ENCODE data around the gene SLC6A7. TPM values are rescaled to one million over a fixed set of nuclear protein-coding genes. Genes with fewer than 3 reads are reported as not detected.

Gene SLC6A7
- total and polyA plus RNA-seq, 2 donors from 2014 or later = not detected

DNA sequence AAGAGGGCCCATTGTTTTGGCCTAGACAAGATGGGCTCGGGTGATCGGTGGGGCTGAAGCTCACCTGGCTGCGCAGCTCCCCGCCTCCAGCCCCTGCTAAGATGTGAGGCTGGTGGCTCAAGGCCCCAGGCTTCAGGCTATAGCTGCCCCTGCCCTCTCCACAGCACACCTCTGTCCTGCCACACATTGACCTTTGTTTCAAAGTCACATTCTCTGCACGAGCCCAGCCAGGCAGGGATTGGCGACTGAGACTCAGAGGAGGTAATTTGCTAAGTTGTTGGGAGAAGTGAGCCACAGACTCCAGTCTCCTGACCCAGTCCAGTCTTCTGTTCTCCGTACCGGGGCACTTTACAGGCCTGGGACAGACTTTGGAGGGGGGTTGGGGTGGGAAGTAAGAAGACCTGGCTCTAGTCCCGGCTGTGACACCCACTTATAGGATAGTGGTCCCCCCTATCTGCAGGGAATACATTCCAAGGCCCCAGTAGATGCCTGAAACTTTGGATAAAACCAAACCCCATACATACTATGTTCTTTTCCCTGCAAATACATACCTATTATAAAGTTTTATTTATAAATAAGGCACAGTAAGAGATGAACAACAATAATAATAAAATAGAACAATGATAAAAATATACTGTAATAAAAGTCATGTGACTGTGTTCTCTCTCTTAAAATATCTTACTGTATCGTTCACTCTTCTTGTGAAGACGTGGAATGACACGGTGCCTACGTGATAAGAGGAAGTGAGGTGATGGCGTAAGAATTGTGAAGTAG lies 47.5 kb upstream of the SLC6A7 start:
- H3K4me1 ChIP-seq (ENCODE audit: control insufficient read depth in 2 of 3, insufficient read depth in 2 of 3, low read depth in 1 of 3, low read length in 3 of 3) = peaks cover 19 to 45% (median 39%) of the 10 kb centered on the region in 3 donors
- DNase-seq (no peak), FAIRE-seq (no peak)
- H3K9me3 ChIP-seq (ENCODE audit: control insufficient read depth in 2 of 3, insufficient read depth in 1 of 3, low read length in 3 of 3) = no peaks in the 10 kb centered on the region
- H3K9ac ChIP-seq (ENCODE audit: low read length in 3 of 3) = peak overlapping the region in 1 of 3 donors; percentile 19
- H3K27me3 ChIP-seq (ENCODE audit: control insufficient read depth, insufficient read depth, low read length) = no peaks in the 10 kb centered on the region
- intact Hi-C loops (cut with DNase I) = no loop called here
- no peaks in the 10 kb centered on the region for H3K36me3 ChIP-seq (ENCODE audit: control insufficient read depth in 2 of 3, insufficient read depth in 3 of 3, low read length in 3 of 3)
- TF ChIP-seq, protein P1, sequence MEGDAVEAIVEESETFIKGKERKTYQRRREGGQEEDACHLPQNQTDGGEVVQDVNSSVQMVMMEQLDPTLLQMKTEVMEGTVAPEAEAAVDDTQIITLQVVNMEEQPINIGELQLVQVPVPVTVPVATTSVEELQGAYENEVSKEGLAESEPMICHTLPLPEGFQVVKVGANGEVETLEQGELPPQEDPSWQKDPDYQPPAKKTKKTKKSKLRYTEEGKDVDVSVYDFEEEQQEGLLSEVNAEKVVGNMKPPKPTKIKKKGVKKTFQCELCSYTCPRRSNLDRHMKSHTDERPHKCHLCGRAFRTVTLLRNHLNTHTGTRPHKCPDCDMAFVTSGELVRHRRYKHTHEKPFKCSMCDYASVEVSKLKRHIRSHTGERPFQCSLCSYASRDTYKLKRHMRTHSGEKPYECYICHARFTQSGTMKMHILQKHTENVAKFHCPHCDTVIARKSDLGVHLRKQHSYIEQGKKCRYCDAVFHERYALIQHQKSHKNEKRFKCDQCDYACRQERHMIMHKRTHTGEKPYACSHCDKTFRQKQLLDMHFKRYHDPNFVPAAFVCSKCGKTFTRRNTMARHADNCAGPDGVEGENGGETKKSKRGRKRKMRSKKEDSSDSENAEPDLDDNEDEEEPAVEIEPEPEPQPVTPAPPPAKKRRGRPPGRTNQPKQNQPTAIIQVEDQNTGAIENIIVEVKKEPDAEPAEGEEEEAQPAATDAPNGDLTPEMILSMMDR (IDR thresholded peaks at IDR 0.05; ENCODE audit: borderline replicate concordance, extremely low read depth, insufficient read depth) = no peak
- peak overlapping the region; percentile 80 to 85 for H3K27ac ChIP-seq (ENCODE audit: low read depth in 2 of 2, low read length in 2 of 2)
- no peak overlapping the region for H3K4me3 ChIP-seq (ENCODE audit: low read length in 3 of 3)

DNA sequence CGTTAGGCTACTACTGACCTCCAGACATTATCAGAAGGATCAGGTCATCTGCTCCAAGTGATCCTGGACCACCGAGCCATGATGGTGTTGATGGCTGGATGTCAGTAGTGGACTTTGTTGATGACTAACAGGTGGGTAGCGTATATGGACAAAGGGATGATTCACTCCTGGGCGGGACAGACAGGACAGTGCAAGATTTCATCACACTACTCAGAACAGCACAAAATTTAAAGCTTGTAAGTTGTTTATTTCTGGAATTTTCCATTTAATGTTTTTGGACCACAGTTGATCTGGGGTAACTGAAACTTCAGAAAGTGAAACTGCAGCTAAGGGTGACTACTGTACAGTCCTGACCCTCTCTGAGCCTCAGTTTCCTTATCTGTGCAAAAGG lies 46.9 kb upstream of the SLC6A7 start:
- Histone ChIP-seq H3K27me3 (ENCODE audit: control insufficient read depth, insufficient read depth, low read length) (no peaks in the 10 kb centered on the region), H3K36me3 (ENCODE audit: control insufficient read depth in 2 of 3, insufficient read depth in 3 of 3, low read length in 3 of 3) (no peaks in the 10 kb centered on the region), H3K4me3 (ENCODE audit: low read length in 3 of 3) (no peak overlapping the region), H3K9ac (ENCODE audit: low read length in 3 of 3) (no peak overlapping the region), H3K9me3 (ENCODE audit: control insufficient read depth in 2 of 3, insufficient read depth in 1 of 3, low read length in 3 of 3) (no peaks in the 10 kb centered on the region), H3K4me1 (ENCODE audit: control insufficient read depth in 2 of 3, insufficient read depth in 2 of 3, low read depth in 1 of 3, low read length in 3 of 3) (peaks cover 16 to 43% (median 38%) of the 10 kb centered on the region in 3 donors), H3K27ac (ENCODE audit: low read depth in 2 of 2, low read length in 2 of 2) (peak overlapping the region; percentile 80 to 85)
- TF ChIP-seq, protein P1 (IDR thresholded peaks at IDR 0.05; ENCODE audit: borderline replicate concordance, extremely low read depth, insufficient read depth) = no peak
- FAIRE-seq = no peak
- DNase-seq = no peak
- intact Hi-C loops (cut with DNase I) = no loop called here

DNA sequence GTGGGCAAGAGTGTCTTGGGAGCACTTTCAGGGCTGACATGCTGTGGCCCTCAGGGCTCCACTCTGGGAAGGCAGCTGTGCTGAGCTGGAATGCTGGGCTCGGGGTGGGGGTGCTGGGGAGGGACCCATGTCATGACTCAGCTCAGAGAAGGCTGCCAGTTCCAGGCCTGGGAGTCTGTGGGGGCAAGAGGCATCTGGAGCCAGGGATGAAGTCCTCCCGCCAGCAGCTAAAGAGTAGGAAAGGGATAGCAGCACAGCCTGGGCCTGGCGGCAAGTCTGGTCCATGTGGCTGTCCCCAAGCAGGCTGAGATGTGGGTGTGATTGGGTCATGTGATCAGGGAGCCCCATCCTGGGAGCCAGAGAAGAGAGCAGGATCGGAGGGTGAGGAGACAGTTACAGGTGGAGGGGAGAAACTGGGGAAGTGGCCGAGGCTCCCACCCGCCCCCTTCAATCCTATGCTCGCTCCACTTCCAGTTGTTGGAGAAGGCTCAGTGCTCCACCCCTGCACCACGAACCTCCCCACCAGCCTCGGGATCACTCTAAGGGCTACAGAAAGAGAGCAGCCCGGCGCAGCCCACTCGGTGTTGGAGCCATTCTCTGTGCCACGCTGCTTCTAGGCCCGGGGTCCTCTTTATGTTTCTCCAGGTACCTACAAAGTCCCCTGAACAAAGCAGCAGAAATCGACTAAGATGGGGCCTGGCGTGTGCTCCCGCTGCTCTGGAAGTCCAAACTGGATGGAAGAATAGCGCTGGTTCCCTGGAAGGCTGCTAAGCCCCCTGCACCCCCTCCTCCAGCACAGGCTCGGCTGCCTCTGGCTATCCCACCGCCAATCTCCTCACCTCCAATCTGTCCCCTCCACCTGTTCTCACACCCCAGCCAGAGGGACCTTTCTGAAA lies 46.3 kb upstream of the SLC6A7 start:
- intact Hi-C loops (cut with DNase I) = no loop called here
- TF ChIP-seq, protein P1 (IDR thresholded peaks at IDR 0.05; ENCODE audit: borderline replicate concordance, extremely low read depth, insufficient read depth) = no peak
- Histone ChIP-seq H3K27ac (ENCODE audit: low read depth in 2 of 2, low read length in 2 of 2) (peak overlapping the region; percentile 80 to 85), H3K9ac (ENCODE audit: low read length in 3 of 3) (peak overlapping the region in 1 of 3 donors; percentile 19), H3K9me3 (ENCODE audit: control insufficient read depth in 2 of 3, insufficient read depth in 1 of 3, low read length in 3 of 3) (no peaks in the 10 kb centered on the region), H3K4me1 (ENCODE audit: control insufficient read depth in 2 of 3, insufficient read depth in 2 of 3, low read depth in 1 of 3, low read length in 3 of 3) (peaks cover 11 to 41% (median 32%) of the 10 kb centered on the region in 3 donors), H3K4me3 (ENCODE audit: low read length in 3 of 3) (no peak overlapping the region), H3K36me3 (ENCODE audit: control insufficient read depth in 2 of 3, insufficient read depth in 3 of 3, low read length in 3 of 3) (no peaks in the 10 kb centered on the region), H3K27me3 (ENCODE audit: control insufficient read depth, insufficient read depth, low read length) (no peaks in the 10 kb centered on the region)
- peak in 1 of 5 donors; percentile 94 for DNase-seq
- FAIRE-seq = no peak

All from kidney (tissue), 14 donors.